Choroid plexus epithelial cell (primary cell): ENCODE results near the gene XYLT2.

Source experiments
- DNase-seq: peaks from one replicate; pipeline ENCODE4 v3.0.0-alpha.2; 2010; ENCODE audit warnings: low read depth
- H3K4me3 ChIP-seq: 2 replicates; pipeline ENCODE4 v1.5.1; 2011; ENCODE audit warnings: low read depth, mild to moderate bottlenecking, control low read depth, low read length, moderate library complexity
- CTCF ChIP-seq: conservative IDR thresholded peaks from 2 replicates; pipeline ENCODE4 v1.5.1; 2011; ENCODE audit warnings: low read depth, mild to moderate bottlenecking, control low read depth, inconsistent platforms, low read length, moderate library complexity

Gene XYLT2

GRCh38 chr17:50364715-50365114, 18.8 kb downstream of the XYLT2 start:
- peak; percentile 26 for TF ChIP-seq CTCF
- DNase-seq: peak; percentile 52
- H3K4me3 ChIP-seq: no peak overlapping the region

GRCh38 chr17:50365165-50365564, 19.2 kb downstream of the XYLT2 start:
- H3K4me3 ChIP-seq: no peak overlapping the region
- DNase-seq: no peak
- no peak for TF ChIP-seq CTCF

- no peak overlapping the region for H3K4me3 ChIP-seq
- no peak for DNase-seq
- TF ChIP-seq CTCF: no peak
These were observed 19.9 kb downstream of the XYLT2 start for GRCh38 chr17:50365649-50366393.

- DNase-seq: no peak
- H3K4me3 ChIP-seq: no peak overlapping the region
- TF ChIP-seq CTCF: no peak
These were observed 21.5 kb downstream of the XYLT2 start for GRCh38 chr17:50367401-50367800.

GRCh38 chr17:50370052-50370451, 24.1 kb downstream of the XYLT2 start:
- H3K4me3 ChIP-seq: no peak overlapping the region
- DNase-seq: no peak
- no peak for TF ChIP-seq CTCF

GRCh38 chr17:50371526-50371925, 25.6 kb downstream of the XYLT2 start:
- H3K4me3 ChIP-seq: no peak overlapping the region
- TF ChIP-seq CTCF: no peak
- DNase-seq: no peak

- peak overlapping the region; percentile 100 for H3K4me3 ChIP-seq
- no peak for DNase-seq
- TF ChIP-seq CTCF: no peak
These were observed 26.4 kb downstream of the XYLT2 start for GRCh38 chr17:50372222-50372757.
